HTR-8/SVneo (cell line): ENCODE data around the gene GNAT3.

Experiments
- DNase-seq: peaks from one replicate; pipeline ENCODE4 v3.0.0; 2011; ENCODE audit warnings: low spot score, mixed read lengths; ENCODE audit not compliant: insufficient read length
- FAIRE-seq: peaks from 2 replicates; lab custom pipeline; 2011; peaks lifted over from hg19 to GRCh38; lab: Jason Lieb, UNC

The GNAT3 gene

GRCh38 chr7:80505900-80506500 is 5.9 kb downstream of the GNAT3 start:
- FAIRE-seq (no peak), DNase-seq (no peak)

DNA sequence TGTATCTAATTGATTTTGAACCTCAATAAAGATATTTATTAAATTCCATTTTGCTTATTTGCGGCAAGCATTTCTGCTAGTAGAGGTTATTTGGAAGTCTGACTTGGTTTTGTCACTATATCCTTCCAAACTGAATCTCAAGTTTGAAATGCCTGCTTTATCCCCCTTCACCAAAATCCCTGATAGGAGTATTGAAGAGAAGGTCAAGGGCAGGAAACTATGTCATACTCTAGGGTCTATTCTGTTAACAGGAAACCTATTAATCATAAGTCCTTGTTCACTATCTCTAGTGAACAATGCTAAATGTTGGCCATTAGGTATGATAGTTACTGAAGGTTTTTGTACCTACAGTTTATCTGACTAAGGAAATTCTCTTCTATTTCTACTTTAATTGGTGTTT is 11.5 kb downstream of the GNAT3 start:
- no peak for DNase-seq
- FAIRE-seq = no peak

- FAIRE-seq (peak; percentile 74), DNase-seq (no peak)
These were observed 12.4 kb downstream of the GNAT3 start for GRCh38 chr7:80499350-80499953.

DNA sequence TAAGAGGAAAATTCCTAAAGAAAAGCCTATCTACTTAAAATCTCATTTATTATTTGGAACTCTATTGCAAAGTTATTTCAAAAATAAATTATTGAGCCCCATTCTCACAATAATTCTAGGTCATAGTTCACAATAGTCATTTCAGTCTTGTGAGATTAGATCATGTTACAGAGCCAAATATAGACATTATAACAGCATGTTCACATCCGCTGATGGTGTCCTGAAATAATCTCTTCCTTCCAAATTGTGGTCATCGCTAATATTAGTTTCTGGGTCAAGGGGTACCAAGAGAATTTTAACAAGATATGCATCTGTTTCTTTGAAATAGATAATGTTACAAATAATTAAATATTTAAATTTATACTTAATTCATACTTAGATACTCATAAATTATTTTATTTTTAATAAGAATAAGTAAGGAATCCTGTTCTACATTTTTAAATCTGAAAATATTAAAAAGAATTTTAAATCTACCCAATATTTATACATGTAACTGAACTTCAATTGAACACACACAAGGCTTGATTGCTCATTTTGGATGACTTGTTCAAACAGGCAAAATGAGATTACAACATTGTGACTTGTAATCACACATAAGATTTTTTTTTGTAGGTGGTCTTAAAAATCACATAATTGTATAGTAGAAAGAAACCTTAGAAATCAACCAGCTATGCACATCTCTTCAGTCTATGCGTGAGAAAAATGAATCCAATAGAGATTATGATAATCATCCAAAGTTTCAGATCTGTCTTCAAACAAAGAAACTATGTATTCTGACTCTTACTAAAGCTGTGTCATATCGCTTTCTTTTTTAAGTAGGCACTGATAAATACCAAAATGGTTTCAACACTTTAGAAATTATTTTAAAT is 13.1 kb downstream of the GNAT3 start:
- DNase-seq = no peak
- no peak for FAIRE-seq

DNA sequence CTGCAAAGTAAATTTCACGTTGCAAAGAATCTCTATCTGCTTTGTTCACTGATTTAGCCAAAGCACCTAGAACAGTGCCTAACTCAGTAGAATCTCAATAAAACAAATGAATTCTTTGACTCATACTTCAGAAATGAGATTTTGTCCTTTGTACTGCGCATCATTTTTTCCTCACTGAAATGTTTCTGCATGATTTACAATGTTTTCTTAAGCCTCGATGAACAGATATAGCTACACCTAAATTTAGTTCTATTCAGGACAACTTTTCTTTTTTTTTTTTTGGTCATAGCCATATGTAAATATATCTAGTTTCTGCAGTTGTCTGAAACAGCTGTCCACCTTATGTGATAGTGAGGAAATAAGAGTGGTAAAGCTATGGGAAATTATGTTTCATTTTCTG is 15.3 kb downstream of the GNAT3 start:
- no peak for FAIRE-seq
- DNase-seq = no peak

DNA sequence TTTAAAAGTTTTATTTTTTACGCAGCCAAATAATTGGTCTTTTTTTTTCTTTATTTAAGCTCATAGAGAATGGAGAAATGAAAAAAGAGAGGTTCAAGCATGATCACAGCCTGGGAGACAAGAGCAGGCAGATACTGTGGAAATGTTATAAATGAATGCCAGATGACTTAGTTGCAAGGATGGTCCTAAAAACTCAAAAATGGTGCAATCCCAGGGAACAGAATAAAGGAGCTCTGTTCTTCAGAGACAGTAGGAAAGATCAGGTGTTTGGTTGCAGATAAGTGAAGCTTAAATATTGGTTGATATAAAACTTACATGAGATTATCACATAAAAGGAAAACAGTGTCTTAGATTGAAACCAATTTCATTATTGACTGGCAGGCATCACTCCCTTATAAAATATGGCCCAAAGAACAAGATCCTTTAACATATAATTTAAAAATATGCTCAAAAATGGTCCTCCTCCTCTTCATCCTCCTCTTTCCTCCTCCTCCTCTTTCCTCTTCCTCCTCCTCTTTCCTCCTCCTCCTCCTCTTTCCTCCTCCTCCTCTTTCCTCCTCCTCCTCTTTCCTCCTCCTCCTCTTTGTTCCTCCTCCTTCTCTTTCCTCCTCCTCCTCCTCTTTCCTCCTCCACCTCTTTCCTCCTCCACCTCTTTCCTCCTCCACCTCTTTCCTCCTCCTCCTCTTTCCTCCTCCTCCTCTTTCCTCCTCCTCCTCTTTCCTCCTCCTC is 18.6 kb downstream of the GNAT3 start:
- DNase-seq = no peak
- FAIRE-seq = no peak

DNA sequence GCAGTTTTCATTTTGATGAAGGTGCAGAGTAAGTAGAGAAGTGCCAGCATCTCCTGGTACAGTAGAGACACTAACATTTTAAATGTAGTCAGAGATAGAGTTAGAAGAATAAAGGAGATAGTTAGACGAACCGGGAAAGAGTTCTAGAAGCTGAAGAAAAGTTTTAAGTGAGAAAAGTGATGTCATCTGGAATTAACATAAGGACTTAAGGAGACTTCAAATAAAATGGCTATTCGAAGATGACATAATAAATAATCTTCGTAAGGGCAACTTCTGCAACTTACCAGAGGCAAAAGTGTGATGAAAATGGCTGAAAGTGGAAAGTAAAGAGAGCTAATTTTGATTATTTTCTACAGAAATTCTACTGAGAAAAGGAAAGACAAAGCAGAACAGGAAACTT is 20.4 kb downstream of the GNAT3 start:
- no peak for FAIRE-seq
- DNase-seq = no peak

DNA sequence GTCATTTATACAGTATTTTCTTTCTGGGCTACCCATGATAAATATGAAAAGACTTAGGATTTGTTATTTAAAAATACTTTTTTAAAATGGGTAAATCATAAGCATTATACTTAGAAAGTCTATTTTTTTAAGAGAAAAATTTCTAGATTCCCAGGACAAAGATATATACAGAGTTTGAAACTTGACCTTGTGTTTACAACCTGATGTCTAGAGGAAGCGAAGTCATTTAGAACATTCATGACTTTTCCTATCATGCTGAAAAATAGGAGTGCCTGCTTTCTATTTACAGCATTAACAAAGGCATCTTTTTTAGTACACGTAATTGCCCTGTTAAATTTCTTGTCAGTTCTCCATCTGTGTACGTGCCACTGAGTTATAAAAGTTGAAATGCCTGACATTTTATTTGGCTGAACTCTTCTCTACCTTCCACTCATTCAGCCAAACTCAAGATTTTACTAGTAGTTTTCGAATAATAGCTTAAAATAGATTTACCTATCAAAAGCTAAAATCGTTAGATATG is 23.0 kb downstream of the GNAT3 start:
- FAIRE-seq (no peak), DNase-seq (no peak)

DNA sequence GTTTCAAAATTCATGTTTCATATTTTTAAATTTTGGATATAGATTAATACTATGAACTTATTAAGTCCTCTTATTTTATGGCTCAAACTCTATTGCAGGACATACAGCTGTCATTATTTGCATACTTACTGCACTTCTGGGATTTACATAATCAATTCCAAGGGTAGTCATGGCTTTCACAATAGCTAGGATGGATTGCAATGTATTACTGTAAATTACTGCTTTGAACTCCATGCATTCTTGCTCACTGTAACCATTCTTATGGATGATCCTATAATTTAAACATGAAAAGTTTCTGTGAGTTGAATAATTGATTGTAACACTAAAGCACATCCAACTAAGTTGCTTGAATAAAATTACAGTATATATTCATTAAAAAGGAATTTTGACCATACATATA is 23.5 kb downstream of the GNAT3 start:
- FAIRE-seq = no peak
- DNase-seq = no peak

DNA sequence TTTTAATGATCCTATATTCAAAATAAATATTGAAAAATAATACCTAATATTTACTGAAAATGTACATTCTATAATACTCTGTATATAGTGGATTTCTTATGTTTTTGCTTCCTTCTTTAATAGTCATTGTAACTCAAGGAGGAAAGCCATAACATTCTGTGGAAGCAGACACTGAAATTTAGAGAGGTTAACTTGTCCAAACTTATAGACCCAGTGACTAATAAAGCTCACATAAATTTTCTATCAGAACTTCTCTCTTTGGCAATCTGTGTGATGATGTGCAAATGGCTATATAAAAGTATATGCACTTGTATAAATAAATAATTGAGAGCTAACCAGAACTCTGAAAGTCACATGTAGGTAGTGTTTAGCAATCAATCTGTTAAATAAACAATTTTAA is 26.1 kb downstream of the GNAT3 start:
- FAIRE-seq = no peak

DNA sequence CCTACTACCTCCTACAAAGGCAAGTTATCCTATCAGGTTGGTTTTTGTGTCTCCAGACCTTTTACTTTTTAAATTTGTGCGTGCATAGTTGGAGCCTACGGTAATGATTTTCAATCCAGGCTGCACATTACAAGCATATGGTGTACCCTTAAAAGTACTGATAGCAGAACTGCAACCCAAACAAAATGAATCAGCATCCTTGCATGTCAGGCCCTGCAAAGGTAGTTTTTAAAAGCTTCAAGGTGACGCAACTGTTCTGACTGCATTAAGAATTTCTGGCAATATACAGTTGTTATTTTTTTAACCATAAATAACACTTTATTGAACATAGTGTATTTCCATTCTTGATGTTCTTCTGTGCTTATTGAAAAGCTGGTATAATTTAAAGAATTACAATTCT is 28.9 kb downstream of the GNAT3 start:
- no peak for FAIRE-seq
- DNase-seq = no peak

More for the DNA sequence above, 26.1 kb downstream of the GNAT3 start:
- no peak for DNase-seq

DNA sequence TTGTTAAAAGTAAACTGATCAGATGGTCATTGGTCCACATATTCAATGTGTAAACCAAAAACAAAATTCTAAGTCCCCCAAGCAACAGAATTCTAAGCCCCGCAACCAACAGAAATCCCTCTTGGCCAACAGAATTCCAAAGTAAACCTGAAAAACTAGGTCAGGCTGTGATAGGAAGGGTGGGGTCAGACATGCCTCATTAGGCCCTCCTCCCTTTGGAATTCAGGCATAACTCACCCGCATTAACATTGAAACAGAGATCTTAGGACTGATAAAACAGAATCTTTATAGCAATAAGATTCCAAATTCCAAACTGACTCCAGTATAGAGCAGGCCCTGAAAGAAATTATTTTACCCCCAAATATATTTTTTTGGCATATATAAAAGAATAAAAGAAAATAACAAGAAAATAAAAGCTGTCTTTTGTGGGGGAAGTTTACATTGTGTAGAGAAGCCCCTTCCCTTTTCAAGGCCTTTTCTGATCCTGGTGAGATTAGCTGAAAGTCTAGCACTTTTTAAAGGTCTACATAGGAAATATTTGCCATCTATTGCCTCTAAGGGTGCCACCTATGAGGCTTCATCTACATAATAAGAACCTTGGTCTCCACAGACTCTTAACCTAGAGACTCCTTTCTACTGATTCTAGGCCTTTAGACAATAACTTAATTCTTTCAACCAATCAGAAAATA is 30.5 kb downstream of the GNAT3 start:
- FAIRE-seq (no peak), DNase-seq (no peak)

- DNase-seq = no peak
- FAIRE-seq = no peak
These were observed 31.3 kb downstream of the GNAT3 start for GRCh38 chr7:80480566-80480965.

DNA sequence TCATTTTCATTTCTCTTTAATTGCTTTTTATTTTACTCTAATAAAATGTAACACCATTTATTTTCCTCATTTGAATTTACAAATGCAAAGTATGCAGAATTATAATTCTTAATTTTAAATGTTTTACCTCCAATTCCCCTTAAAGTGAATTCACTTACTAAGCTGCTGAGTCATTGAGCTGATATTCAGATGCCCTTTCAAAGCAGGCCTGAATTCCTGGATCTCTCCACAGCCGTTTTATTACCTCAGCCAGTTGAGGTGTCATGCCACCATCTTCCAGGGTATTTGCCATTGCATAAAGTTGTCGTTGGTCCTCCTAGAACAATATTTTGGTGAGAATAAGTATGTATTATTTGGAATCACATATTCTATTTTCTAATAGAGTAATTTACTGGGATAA is 33.2 kb downstream of the GNAT3 start:
- DNase-seq (no peak), FAIRE-seq (no peak)

DNA sequence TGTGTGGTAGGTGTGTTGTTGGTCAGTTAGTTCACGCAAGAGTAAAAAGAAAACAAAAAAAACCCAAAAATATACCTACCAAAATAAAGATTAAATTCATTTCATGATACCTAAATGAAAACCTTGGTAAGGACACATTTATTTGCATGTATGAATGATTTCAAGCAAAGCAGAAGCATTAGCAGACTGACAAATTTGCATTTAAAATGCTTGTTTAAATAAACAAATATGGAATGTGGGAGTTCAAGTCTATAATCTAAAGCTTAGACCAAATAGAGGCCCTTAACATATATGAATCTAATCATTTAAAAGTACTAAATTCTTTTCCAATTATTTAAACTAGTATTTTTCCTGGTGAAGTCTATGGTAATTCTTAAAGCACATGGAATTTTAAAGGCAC is 35.8 kb downstream of the GNAT3 start:
- FAIRE-seq = no peak
- DNase-seq = no peak

DNA sequence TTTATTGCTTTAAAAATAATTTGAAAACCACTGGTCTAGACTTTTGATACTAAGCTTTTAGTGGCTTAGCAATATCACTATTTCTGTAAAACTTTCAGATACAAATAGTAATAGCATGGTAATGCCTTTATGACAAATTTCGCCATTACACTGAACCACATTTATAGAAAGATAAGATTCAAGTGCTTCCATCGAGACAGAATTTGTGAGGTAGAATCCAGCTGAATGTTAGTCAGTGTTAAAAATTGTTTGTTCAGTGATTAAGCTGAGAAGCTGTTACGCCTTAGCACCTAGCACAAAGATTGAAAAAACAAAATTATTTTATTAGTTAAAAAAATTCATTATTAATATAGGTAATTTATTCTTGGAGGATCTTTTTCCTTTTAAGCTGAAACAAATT is 36.5 kb downstream of the GNAT3 start:
- no peak for DNase-seq
- FAIRE-seq = no peak

GRCh38 chr7:80473751-80474150 is 38.1 kb downstream of the GNAT3 start:
- no peak for FAIRE-seq
- no peak for DNase-seq

DNA sequence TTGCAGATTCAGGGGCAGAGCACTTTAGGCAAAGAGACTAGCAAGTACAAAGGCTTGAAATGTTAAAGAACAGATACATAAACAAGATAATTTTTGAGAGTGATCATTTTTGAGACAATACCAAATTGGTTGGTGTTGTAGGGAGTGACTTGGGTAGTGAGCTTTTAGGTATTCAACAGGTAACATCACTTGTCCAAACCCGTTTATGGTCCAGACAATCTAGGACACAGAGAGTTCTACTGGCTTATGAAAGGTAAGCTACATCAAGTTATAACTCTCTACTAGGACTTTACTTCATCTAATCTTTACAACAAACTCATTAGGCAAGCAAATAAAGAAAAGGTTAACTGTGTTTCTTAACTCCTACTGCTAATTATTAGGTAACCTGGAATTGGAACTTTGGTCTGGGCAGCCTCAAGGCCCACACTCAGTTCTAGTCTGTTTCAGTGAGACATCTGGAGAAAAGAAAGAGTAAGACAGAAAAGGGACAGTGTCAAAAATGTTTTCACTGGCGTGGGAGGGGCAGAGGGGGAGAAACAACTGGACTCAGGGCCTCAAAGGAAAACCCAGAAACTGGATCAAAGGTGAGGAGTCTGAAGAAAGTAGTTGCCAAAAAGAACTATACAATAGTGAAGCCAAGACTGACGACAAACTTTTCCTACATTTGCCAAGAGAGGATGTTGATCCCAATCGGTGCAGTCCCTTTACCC is 39.2 kb downstream of the GNAT3 start:
- FAIRE-seq (no peak), DNase-seq (no peak)

DNA sequence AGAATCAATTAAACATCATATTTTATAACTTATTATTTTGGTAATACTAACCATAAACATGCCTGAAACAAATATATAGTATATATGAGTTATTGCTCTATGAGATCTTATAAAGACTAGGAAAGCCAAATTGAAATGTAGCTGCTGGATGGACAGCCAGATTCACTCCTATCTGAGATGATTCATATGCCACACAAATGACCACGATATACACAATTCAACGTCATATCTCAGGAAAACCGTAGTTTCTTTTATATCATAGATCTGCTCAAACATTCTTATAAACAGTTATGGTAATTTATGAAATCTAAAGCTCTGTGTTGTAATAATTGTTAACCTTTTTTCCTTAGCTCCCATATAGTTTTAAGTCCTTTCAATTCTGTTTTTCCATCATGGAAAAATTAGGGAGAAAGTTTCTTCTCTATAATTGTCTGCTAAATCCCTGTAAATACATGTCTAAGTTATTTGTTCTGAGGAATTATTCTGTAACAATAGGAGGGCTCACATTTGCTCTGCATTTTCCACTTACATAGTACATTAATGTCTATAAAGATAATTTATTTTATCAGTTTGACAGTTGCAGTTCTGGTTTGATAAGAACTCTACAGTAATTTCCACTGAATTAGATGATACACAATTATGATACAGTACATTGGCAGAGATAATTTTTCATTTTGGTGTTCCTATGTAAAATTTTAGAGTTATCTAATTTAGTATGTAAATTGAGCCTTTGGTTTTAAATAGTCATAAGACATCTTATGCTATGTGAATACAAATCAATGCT is 42.7 kb downstream of the GNAT3 start:
- FAIRE-seq (no peak), DNase-seq (no peak)
